Muscle of back (tissue), 11 donors: ENCODE measurements around the gene GFY. TPM values are rescaled to one million over a fixed set of nuclear protein-coding genes. Genes with fewer than 3 reads are reported as not detected.

ENCODE experiments used
- DNase-seq, 3 donors: peaks; one replicate each; pipeline versions ENCODE4 v3.0.0 to v3.0.0-alpha.2; 2013
- polyA plus RNA-seq, 10 donors: library from polyadenylated mRNA; unstranded; fragments of 120-200 nt; gene quantifications; one replicate each; pipeline ENCODE4 v1.2.1, GENCODE V29; 2013; ENCODE audit not compliant: insufficient read length in 10 of 10

The GFY gene
- polyA plus RNA-seq, 10 donors = not detected

DNA sequence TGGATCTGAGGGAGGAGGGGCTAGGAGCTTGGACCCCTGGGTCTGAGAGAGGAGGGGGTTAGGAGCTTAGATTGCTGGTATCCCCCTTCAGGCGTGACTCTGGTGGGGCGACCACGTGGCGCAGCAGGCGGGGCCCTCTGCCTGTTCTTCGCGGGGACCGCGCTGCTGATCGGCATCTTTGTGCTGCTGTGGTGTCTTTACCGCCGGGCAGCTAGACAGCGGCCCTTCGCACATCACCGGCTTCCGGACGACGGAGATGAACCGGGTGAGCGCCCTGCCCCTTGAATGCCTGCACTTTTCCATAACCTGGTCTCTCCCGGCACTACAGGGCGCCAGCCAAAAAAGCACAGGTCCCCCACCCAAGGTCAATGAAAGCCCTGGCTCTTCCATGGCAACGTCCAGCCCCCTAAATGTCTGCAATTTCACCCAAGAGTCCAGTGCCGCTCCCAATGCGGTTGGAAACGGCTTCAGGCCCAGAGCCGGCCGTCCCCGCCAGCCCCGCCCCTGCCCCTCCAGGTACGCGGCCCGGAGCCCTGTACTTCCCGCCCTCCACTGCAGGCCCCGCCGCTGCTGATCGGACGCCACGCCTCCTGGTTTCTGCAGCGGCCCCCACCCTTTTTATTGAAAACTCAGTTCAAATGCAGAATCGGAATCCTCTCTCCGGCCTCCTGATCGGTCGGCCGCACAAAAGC lies 2.8 kb downstream of the GFY start:
- DNase-seq = no peak

- no peak for DNase-seq
These were observed 3.6 kb downstream of the GFY start for GRCh38 chr19:49428547-49429451.

DNA sequence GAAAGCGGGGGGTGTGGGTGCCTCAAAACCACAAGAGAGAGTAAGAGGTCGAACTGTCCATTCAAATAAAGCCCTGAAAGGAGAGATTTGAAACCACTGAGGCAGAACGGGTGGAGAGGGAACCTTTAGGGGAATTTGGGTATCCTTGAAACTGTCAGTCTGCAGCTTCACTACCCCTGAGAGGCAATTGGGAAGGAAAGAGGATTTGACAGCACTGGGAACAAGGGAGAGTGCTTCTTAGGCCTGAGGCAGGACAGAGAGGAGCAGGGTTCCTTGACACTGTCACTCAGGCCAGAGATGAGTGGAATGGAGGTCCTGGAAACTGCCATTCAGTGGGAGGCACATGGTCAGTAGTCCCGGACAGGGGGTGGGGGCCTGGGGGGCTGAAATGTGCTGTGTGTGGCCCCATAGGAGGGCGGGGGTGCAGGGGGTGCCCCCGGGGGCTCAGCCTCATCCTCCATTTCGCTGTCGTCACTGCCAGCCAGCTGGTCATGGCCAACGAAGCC lies 5.0 kb downstream of the GFY start:
- no peak for DNase-seq

DNA sequence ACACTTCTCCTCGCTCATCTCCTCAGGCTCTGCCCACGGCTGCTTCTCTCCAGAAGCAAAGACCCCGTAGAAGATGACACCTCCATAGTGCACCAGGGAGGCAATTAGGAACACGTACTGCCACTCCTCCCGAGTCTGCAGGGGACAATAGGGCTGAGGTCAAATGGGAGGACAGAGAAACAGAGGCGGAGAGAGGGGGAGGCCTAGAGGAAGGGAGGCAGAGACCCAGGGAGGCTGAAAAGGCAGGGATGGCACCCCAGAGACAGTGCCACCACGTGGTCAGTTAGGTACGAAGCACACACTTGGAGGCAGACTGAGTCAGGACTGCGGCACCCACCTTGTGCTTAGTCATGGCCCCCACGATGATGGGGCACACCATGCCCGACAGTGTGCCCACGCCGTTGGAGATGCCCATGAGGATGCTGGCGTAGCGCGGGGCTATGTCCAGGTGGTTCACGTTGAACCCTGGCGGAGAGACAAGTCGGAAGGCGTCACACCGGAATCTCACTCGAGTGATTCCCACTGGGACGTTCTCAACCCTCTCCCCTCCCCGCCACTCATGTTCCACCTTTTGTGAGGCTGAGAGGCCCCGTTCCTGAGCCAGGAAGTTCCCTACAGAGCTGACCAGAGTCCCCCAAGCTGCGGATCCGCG lies 5.6 kb downstream of the GFY start:
- DNase-seq = no peak

GRCh38 chr19:49431330-49431749 lies 6.2 kb downstream of the GFY start:
- no peak for DNase-seq

GRCh38 chr19:49432141-49433073 lies 7.2 kb downstream of the GFY start:
- no peak for DNase-seq

DNA sequence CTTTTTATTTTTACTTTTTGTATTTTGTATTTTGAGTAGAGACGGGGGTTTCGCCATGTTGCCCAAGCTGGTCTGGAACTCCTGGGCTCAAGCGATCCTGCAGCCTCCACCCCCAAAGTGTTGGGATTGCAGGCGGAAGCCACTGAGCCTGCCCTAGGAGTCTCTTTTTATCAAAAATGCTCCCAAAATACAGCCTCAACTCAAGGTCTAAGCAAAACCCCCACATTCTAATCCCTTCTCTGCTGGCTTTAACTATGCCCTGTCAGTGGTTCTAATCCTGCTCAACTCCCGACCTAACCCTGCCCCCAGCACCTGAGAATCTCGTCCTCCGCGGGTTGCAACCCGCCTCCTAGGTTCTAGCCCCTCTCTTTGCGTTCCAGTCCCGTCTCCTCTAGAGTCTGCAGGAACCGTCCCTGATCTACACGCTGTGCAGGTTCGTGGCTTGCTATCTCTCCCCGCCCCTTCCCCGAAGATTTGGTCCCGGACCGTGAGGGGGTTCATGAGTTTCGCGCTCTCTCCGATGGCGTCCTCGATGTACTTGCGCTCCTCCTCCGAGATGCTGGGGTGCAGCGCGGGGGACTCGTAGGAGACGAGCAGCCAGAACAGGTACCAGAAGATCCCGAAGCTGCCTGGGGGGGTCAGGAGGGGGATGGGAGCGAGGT lies 8.2 kb downstream of the GFY start:
- no peak for DNase-seq

GRCh38 chr19:49434907-49435583 lies 9.9 kb downstream of the GFY start:
- DNase-seq = no peak

GRCh38 chr19:49435670-49436069 lies 10.5 kb downstream of the GFY start:
- no peak for DNase-seq

- no peak for DNase-seq
These were observed 11.3 kb downstream of the GFY start for GRCh38 chr19:49436381-49437017.

DNA sequence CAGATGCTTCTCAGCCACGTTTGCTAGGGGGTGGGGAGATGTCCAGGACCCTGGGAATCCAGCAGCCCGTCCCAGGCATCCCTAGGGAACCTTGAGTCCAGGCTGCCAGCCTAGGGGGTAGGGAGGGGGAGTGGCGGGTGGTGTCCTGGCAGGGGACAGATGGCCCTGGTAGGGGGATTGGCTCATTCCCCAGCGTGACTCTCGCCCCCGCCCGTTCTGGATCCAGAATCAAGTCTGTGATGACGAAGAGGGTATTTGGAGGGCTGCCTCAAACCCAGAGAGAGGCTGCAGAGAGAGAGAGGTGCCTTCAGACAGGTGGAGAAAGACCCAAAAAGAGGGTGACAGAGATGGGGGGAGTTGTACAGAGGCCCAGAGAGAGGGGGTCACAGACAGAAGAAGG lies 12.0 kb downstream of the GFY start:
- DNase-seq = no peak

DNA sequence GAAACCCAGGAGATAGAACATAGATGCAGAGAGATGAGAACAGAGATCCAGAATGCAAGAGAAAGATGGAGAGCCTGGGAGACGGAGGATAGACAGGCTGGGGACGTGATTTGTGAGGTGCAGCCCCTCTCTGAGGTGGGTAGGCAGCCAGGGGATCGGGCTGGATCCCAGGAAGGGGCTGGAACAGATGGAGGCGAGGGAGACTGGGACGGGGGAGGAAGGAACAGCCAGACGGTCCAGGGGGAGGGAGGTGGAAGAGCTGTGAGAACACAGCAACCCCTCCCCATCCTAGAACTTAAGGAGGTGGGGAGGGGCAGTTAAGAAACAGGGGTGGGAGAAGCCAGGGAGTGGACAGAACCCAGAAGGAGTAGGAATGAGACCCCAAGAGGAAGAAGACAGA lies 13.1 kb downstream of the GFY start:
- DNase-seq = no peak

- no peak for DNase-seq
These were observed 14.6 kb downstream of the GFY start for GRCh38 chr19:49439836-49440235.

GRCh38 chr19:49440439-49441209 lies 15.4 kb downstream of the GFY start:
- no peak for DNase-seq

GRCh38 chr19:49441210-49441959 lies 16.2 kb downstream of the GFY start, which contains the start of gene SLC17A7:
Gene SLC17A7, minus strand, starts transcription at chr19:49441527. Its CDS starts 148 bp downstream, at chr19:49441379.
- DNase-seq = peak in 2 of 3 donors; percentile 40 to 56

DNA sequence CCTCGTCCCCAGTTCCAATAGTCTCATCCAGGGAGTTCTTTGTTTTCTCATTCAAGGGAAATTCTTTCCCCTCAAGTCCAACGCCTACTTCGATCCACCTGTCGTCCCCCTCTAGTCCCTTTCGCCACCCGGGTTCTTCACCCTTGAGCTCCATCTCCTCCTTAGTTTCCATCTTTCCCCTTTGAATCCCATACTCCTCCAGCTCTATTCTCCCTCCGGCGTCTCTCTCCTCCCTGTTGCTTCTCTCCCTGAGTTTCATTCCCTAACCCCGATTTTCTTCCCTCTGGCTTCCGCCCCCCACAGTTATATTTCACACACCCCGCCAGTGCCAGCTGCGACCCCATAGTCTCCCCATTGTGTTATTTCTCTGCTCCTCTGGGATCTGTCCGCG lies 16.8 kb downstream of the GFY start:
- DNase-seq = peak in 1 of 3 donors; percentile 60

DNA sequence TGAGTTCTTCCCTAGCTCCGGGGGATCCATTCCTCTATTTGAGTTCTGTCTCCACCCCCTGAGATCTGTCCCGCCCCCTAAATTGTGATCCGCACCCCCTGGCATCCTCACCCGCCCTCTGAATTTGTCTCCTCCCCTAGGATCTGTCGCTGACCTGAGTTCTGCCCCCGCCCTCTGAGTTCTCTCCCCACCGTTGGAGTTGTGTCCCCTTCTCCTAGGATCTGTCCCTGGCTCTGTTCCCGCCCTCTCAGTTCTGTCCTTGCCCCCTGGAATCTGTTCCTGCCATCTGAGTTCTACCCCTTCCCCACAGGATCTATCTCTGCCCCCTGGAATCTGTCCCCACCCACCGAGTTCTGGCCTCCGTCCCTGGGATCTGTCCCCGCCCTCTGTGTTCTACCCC lies 17.2 kb downstream of the GFY start:
- DNase-seq = peak in 2 of 3 donors; percentile 27 to 62
